ENCODE measurements around the gene ARHGAP22. TPM values are rescaled to one million over a fixed set of nuclear protein-coding genes. Genes with fewer than 3 reads are reported as not detected.

Gene ARHGAP22
- total and polyA plus RNA-seq, 2 donors (not counting 1 experiment from before 2014, with no cell fraction given): 10.4 to 75.5 TPM

DNA sequence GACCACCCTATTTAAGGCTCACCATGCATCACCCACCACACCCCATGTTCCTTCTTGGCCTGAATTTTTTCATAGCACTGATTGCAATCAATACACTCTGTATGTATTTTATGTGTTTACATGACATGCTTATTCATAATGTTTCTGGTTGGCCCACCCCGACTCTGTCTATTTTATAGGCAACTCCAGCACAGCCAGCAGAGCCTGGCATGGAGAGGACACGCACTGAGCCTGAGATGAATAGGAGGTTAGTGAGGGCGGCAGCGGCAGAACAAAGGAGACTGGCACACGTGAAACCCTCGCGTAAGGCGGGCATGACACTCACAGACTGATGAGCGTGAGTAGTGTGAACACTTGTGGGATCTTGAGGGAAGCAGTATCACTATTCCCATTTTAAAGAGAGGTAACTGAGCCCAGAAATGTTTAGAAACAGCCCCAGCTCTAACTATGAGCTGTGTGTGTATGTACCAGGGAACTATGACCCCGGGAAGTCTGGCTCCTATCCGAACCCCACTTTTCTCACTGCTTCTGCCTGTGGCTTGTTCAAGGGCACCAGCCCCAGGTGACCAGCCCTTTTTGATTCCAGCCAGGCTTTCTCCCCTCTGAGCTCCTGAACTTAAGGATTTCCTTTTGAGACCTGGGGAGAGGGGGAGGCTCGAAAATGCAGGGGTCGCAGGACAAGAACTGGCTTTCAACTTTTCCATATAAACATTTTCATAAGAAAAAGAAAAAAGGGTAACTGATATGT lies 113.3 kb downstream of the ARHGAP22 start:
- H3K9ac ChIP-seq (ENCODE audit: insufficient read depth, low read length): no peak overlapping the region
- H4K20me1 ChIP-seq (ENCODE audit: control insufficient read depth, extremely low read depth, insufficient read depth, low read length): no peaks in the 10 kb centered on the region
- H3K9me3 ChIP-seq (ENCODE audit: control insufficient read depth, insufficient read depth, low read depth, low read length): no peaks in the 10 kb centered on the region
- no peak for TF ChIP-seq EZH2 (IDR thresholded peaks at IDR 0.05; ENCODE audit: low read length, missing control alignments)
- TF ChIP-seq, protein P1, sequence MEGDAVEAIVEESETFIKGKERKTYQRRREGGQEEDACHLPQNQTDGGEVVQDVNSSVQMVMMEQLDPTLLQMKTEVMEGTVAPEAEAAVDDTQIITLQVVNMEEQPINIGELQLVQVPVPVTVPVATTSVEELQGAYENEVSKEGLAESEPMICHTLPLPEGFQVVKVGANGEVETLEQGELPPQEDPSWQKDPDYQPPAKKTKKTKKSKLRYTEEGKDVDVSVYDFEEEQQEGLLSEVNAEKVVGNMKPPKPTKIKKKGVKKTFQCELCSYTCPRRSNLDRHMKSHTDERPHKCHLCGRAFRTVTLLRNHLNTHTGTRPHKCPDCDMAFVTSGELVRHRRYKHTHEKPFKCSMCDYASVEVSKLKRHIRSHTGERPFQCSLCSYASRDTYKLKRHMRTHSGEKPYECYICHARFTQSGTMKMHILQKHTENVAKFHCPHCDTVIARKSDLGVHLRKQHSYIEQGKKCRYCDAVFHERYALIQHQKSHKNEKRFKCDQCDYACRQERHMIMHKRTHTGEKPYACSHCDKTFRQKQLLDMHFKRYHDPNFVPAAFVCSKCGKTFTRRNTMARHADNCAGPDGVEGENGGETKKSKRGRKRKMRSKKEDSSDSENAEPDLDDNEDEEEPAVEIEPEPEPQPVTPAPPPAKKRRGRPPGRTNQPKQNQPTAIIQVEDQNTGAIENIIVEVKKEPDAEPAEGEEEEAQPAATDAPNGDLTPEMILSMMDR (conservative IDR thresholded peaks at IDR 0.05 in 1 of 2, IDR thresholded peaks at IDR 0.05 in 1 of 2; ENCODE audit: low read depth in 1 of 2, low read length in 2 of 2): no peak
- H3K36me3 ChIP-seq (ENCODE audit: control insufficient read depth, insufficient read depth, low read length): peaks cover 5% of the 10 kb centered on the region
- H3K4me1 ChIP-seq (ENCODE audit: control insufficient read depth, extremely low read depth, insufficient read depth, low read length): no peaks in the 10 kb centered on the region
- H3K79me2 ChIP-seq (ENCODE audit: control insufficient read depth, insufficient read depth, low read length): peaks cover 59% of the 10 kb centered on the region
- no peak overlapping the region for H3K27ac ChIP-seq (ENCODE audit: insufficient read depth, low read length)
- no peak overlapping the region for H3K4me2 ChIP-seq (ENCODE audit: extremely low read depth, insufficient read depth, low read length)
- H3K4me3 ChIP-seq (replicated peaks in 1 of 4; ENCODE audit: control extremely low read depth in 1 of 4, insufficient read depth in 1 of 4, low read depth in 3 of 4, low read length in 4 of 4): no peak overlapping the region
- no peaks in the 10 kb centered on the region for H3K27me3 ChIP-seq (ENCODE audit: control insufficient read depth, insufficient read depth, low read length)
- no peak overlapping the region for H2AFZ ChIP-seq (ENCODE audit: low read length)
- DNase-seq (ENCODE audit: low read depth in 2 of 2): no peak

- H3K4me2 ChIP-seq (ENCODE audit: extremely low read depth, insufficient read depth, low read length): no peak overlapping the region
Measured at GRCh38 chr10:48490946-48491345, 113.9 kb downstream of the ARHGAP22 start.

DNA sequence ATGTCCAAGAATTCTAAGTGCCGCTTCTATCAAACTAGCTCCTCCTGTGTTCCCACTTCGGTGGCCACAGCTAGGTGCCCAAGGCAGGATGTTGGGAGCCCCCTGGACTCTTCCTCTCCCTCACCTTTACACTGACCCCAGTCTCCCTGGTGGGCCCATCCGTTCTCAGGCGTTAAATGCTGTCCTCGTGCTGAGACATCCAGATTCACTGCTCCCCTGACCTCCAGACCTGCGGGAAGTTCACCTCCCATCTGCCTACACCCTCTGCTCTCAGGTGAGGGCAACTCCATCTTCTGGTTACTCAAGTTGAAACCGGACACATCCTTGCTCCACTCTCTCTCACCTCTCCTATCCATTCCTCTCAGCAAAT lies 114.3 kb downstream of the ARHGAP22 start:
- no peak overlapping the region for H3K27ac ChIP-seq (ENCODE audit: insufficient read depth, low read length)
- peaks cover 49% of the 10 kb centered on the region for H3K79me2 ChIP-seq (ENCODE audit: control insufficient read depth, insufficient read depth, low read length)
- H2AFZ ChIP-seq (ENCODE audit: low read length): no peak overlapping the region
- no peaks in the 10 kb centered on the region for H4K20me1 ChIP-seq (ENCODE audit: control insufficient read depth, extremely low read depth, insufficient read depth, low read length)
- no peak overlapping the region for H3K9ac ChIP-seq (ENCODE audit: insufficient read depth, low read length)
- H3K9me3 ChIP-seq (ENCODE audit: control insufficient read depth, insufficient read depth, low read depth, low read length): no peaks in the 10 kb centered on the region
- TF ChIP-seq EZH2 (IDR thresholded peaks at IDR 0.05; ENCODE audit: low read length, missing control alignments): no peak
- TF ChIP-seq, protein P1 (conservative IDR thresholded peaks at IDR 0.05 in 1 of 2, IDR thresholded peaks at IDR 0.05 in 1 of 2; ENCODE audit: low read depth in 1 of 2, low read length in 2 of 2): no peak
- DNase-seq (ENCODE audit: low read depth in 2 of 2): no peak
- H3K4me3 ChIP-seq (replicated peaks in 1 of 4; ENCODE audit: control extremely low read depth in 1 of 4, insufficient read depth in 1 of 4, low read depth in 3 of 4, low read length in 4 of 4): no peak overlapping the region
- peaks cover 5% of the 10 kb centered on the region for H3K36me3 ChIP-seq (ENCODE audit: control insufficient read depth, insufficient read depth, low read length)
- no peak overlapping the region for H3K4me2 ChIP-seq (ENCODE audit: extremely low read depth, insufficient read depth, low read length)
- no peaks in the 10 kb centered on the region for H3K4me1 ChIP-seq (ENCODE audit: control insufficient read depth, extremely low read depth, insufficient read depth, low read length)
- H3K27me3 ChIP-seq (ENCODE audit: control insufficient read depth, insufficient read depth, low read length): no peaks in the 10 kb centered on the region

More at GRCh38 chr10:48490946-48491345, 113.9 kb downstream of the ARHGAP22 start:
- H3K9me3 ChIP-seq (ENCODE audit: control insufficient read depth, insufficient read depth, low read depth, low read length): no peaks in the 10 kb centered on the region
- TF ChIP-seq EZH2 (IDR thresholded peaks at IDR 0.05; ENCODE audit: low read length, missing control alignments): no peak
- TF ChIP-seq, protein P1 (conservative IDR thresholded peaks at IDR 0.05 in 1 of 2, IDR thresholded peaks at IDR 0.05 in 1 of 2; ENCODE audit: low read depth in 1 of 2, low read length in 2 of 2): no peak
- H3K27ac ChIP-seq (ENCODE audit: insufficient read depth, low read length): no peak overlapping the region
- H3K27me3 ChIP-seq (ENCODE audit: control insufficient read depth, insufficient read depth, low read length): no peaks in the 10 kb centered on the region
- no peak for DNase-seq (ENCODE audit: low read depth in 2 of 2)
- H3K36me3 ChIP-seq (ENCODE audit: control insufficient read depth, insufficient read depth, low read length): peaks cover 5% of the 10 kb centered on the region
- H3K9ac ChIP-seq (ENCODE audit: insufficient read depth, low read length): no peak overlapping the region
- no peaks in the 10 kb centered on the region for H3K4me1 ChIP-seq (ENCODE audit: control insufficient read depth, extremely low read depth, insufficient read depth, low read length)
- no peaks in the 10 kb centered on the region for H4K20me1 ChIP-seq (ENCODE audit: control insufficient read depth, extremely low read depth, insufficient read depth, low read length)
- H3K4me3 ChIP-seq (replicated peaks in 1 of 4; ENCODE audit: control extremely low read depth in 1 of 4, insufficient read depth in 1 of 4, low read depth in 3 of 4, low read length in 4 of 4): no peak overlapping the region
- H2AFZ ChIP-seq (ENCODE audit: low read length): no peak overlapping the region
- H3K79me2 ChIP-seq (ENCODE audit: control insufficient read depth, insufficient read depth, low read length): peaks cover 52% of the 10 kb centered on the region
